Muscle of back (tissue), 11 donors: ENCODE data around the gene SCO1. TPM values are rescaled to one million over a fixed set of nuclear protein-coding genes. Genes with fewer than 3 reads are reported as not detected.
A peak's percentile ranks its signal among the peaks of the same experiment; 100 is the strongest.
"Not testable (repeated sequence)": the region's sequence is repeated elsewhere in the genome, so short reads cannot be mapped to it uniquely, and the experiment has no call there.

Experiments
- DNase-seq, 3 donors: peaks; one replicate each; pipeline versions ENCODE4 v3.0.0 to v3.0.0-alpha.2; 2013
- polyA plus RNA-seq, 10 donors: library from polyadenylated mRNA; unstranded; fragments of 120-200 nt; gene quantifications; one replicate each; pipeline ENCODE4 v1.2.1, GENCODE V29; 2013; ENCODE audit not compliant: insufficient read length in 10 of 10

SCO1 gene
- polyA plus RNA-seq, 10 donors = 22.9 to 28.0 (median 26.2) TPM

DNA sequence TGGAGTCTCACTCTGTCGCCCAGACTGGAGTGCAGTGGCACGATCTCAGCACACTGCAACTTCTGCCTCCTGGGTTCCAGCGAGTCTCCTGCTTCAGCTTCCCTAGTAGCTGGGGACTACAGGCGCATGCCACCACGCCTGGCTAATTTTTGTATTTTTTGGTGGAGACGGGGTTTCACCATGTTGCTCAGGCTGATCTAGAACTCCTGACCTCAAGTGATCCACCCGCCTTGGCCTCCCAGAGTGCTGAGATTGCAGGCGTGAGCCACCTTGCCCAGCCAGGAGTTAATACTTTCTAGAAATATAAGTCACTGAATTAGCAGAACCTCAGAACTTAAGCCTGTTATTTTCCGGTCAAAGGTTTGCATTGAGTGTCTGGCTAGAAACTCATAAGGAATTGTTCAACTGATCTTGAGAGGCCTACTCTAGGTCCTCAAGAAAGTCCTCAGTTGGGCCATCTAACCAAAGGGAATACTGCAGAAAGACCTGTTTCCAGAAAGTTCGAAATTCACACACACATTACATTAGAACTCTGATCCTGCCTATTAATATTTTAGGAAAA lies 31.1 kb upstream of the SCO1 start:
- DNase-seq = no peak

DNA sequence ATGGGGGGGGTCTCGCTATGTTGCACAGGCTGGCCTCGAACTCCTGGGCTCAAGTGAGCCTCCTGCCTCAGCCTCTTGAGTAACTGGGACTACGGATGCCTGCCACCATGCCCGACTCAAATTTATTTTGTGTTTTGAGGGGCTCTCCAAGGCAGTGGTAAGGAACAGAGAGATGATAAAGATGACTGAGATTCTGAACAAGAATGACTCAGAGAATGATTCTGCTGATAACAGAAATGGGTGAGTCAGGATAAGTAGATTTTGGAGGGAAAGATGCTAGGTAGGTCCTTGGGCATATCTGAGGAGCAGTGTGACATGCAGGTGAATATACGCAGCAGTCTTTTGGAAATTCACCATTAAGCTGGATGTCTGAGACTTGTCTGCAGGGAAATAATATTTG lies 29.9 kb upstream of the SCO1 start:
- no peak for DNase-seq

DNA sequence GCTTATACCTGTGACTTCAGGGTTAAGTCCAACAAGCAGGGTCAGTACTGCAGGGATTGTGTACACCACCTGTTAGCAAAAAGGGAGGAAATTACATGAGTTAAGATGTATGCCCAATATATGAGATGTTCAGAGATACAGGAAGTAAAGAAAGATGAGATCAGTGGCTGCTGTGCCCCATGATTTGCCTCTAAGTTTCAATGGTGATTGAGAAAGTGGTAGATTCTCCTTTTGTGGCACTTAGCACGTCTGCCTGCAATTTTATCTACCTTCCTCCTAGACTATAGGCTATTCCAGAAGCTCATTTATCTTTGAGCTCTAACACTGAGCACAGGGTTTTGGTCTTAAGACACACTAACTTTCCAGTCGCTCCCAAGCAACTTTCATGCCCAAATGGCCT lies 28.9 kb upstream of the SCO1 start:
- DNase-seq = no peak

DNA sequence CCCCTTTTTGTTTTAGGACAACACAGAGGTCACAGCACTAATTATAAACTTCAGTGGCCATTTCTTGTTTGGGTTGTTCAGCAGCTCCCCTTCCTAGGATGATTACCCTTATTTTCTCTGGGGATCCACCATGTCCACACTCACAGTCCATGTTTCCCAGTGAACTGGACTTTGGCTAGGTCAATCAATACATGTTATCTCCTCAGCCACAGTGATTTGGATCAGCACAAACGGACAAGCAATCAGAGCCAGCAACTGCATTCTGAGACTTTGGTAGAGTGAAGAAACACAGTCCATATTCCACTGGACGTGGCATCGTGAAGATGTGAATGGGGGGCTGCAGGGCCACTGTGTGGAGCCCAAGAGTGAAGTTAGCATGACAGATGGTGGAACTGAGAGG lies 27.9 kb upstream of the SCO1 start:
- DNase-seq = no peak

DNA sequence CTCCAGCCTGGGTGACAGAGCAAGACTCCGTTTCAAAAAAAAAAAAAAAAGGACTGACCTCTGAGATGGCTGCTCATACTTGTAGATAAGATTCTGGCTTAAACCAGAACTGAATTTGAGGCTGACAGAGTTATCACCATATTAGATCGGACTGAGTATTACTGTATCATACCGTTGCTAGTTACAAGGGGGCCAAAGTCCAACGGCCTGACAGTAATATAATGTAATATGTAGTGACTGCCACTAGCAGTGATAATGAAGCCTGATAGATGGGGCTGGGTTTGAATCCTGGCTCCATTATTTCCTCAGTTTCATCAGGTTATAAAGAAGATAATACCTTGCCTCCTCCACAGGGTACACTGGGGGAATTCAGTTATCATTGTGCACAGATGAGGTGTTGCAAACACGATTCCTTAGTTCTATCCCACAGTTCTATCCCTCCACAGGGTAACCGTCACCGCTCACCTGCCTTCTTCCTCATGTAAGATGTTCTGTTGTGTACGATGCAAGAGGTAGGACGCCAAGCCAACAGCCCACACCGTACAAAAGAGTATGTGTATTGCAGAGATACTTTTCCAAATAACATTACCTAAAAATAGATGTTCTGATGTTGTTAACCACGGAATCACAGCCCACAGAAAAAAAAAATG lies 27.3 kb upstream of the SCO1 start:
- DNase-seq = no peak

DNA sequence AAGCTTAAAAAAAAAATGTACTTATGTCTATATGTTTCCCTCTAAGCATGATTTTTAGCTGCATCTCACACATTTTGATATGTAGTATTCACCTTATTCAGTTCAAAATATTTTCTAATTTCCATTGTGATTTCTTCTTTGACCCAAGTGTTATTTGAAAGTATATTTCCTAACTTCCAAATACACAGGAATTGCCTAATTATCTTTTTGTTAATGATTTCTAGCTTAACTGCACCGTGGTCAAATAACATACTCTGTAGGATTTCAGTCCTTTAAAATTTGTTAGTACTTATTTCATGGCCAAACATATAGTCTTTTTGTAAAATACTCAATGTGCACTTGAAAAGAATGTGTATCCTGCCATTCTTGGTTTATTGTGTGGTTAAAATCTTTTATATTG lies 21.2 kb upstream of the SCO1 start:
- DNase-seq = no peak

DNA sequence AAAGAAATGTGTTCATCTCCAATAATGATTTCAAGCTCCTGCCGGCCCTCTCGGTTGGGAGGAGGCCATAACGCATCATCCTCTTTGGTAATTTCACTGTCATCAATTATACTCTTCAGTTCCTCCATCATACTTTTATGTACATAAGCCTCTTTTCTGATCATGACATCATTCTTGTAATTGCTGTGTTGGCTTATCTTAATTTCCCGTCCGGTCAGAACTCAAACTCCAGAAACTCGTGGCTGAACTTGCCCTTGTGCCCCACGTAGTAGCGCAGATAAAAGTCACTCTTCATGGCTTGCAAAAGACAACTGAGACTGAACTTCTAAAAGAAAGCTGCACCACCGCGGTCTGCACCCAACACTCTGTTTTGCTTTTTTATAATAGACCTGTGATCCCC lies 18.9 kb upstream of the SCO1 start:
- DNase-seq = no peak

DNA sequence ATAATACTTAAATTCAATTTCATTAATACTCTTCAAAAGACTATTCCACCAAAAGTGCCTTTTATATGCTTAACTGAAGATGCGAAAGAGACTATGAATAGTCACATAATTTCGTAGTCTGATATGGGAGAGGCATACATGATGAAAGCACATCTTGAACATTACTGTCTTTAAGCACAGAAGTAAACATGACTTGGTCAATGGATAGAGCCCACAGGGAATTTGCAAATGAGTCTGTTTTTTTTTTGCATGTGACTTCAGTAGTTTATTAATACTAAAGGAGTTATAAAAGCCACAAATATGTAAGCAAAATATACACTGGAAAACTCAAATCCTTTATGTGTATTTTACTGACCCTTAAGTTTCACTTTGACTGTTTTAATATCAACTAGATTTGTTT lies 16.0 kb upstream of the SCO1 start:
- DNase-seq = no peak

DNA sequence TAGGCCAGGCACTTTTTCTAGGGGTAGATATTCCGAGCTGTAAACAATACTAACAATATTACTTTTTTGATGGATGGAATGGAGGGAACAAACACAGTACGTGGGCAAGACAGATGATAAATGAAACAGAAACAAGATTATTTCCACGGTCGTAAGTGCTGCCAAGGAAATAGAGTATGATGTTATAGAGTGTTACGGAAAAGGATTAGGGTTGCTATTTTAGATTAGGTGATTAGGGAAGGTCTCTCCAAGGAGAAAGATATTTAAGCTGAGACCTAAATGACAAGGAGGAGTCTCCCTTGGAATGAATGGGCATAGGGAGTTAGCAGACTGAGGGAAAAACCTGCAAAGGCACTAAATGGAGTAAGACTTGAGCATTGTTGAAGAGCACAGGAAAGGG lies 8.4 kb upstream of the SCO1 start:
- no peak for DNase-seq

DNA sequence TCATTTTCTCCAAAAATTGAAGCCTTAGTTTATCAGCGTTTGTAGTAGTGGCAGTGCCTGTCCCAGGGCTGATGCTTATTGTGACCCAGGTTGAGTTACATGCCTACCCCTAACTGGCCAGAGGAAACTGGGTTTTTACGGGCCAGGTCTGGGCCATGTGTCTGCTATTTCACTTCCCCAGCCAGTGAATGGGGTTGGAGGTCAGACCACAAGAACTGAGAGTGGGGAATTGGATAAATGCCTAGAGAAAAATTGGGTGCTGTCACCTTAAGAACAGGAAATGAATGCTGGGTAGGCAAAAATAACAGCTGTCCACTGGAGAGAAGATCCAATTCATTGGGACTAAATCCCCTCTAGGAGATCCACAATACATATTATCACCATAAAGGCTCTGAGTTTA lies 5.2 kb upstream of the SCO1 start:
- peak in 1 of 3 donors; percentile 6 for DNase-seq

DNA sequence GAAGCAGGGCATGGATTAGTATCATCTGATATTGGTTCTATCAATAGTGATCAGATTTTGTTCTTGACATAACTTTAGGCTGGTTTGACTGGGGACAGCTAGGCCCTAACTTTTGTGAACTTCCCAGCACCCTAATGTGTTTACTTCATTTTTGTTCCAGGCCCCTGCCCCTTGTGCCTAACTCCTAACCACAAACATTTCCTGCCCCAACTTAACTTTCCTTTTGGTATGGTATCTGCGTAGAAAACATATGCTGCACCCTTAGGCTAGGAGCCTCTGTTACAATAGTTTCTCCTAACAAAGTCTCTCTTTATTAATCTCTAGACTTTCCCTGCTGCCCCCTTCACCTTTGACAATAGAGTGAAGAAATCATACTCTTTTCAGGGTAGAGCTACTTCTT lies 2.5 kb upstream of the SCO1 start:
- no peak for DNase-seq

DNA sequence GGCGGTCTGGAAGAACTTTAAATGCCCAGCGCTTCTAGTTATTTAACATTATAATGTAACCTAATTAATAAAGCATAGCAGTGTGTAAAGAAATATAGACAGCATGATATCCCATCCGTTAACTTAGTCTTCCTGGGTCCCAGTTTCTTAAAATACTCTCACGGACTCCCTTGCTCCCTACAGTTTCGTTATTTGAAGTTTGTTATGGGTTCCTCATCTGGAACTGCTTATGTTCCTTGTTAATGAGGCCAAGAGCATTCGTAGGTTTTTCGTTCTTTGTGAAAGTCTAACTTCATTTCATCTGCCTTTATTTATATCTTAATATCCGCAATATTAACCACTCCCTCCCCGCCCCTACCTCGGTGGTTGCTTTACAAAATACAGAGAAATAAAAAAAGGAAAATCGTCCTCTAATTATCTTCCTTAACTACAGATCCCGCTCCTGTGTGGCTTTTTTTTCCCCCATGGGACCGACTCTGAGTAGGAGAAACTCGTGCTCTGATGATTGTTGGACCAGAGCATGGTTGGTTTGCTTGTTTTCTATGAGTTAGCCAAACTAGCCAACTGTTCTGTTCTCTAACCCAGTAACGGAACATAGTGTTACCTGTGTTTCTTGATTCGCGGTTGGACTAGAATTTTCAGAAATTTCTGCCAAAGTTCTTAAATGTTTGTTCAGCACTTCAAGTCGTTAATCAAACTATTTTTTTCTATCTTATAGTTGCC lies 924 bp upstream of the SCO1 start:
- DNase-seq = peak in 2 of 3 donors; percentile 9 to 40

DNA sequence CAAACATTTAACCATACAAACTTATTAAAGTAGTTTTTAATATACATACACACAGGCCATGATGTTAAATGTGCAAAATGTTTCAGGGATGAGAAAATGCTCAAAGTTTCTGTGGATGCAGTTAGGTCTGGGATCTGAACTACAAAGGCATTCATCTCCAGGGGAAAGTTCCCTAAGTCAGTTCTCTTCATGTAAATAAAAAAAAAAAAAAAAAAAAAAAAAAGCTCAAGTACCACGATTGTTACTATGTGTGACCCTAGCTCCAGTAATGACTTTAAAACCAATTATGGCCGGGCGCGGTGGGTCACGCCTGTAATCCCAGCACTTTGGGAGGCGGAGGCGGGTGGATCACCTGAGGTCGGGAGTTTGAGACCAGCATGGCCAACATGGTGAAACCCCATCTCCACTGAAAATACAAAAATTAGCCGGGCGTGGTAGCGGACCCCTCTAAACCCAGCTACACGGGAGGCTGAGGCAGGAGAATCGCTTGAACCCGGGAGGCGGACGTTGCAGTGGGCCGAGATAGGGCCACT lies 1.4 kb downstream of the SCO1 start:
- DNase-seq = not testable (repeated sequence)

DNA sequence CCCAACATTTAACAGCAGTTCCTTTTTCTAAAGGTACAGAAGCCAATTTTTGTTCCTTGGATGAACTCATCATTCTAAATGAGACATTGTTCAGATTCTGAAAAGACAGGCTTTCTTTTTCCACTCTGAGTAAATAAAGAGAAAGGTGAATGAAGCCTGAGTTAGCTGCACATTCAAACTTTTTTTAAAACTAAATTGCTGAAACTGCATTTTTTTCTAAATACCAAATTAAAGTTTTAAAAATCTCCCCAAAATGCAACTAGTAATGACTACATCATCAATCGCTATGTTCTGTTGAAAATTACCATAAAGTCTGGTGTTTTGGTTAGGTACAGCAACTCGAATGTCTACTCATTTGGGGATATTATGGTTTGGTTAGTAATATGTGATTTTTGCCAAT lies 9.8 kb downstream of the SCO1 start:
- DNase-seq = no peak

DNA sequence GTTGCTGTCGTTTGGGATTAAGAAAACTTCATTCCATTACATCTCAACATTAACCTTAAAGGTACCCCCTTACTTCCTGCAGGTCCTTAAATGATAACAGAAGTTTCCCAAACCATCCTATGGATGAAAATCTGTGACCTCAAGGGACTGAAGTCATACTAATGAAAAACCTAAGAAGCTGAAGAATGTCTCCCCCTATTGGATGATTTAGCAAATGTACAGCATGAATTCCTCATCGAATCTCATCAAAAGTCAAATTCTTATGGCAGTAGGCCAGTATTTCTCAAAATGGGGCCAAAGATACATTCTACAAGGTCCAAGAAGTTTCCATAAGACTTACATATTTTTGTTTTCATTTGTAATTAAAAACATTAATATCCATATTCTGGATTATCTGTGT lies 13.5 kb downstream of the SCO1 start:
- peak in 1 of 3 donors; percentile 18 for DNase-seq

DNA sequence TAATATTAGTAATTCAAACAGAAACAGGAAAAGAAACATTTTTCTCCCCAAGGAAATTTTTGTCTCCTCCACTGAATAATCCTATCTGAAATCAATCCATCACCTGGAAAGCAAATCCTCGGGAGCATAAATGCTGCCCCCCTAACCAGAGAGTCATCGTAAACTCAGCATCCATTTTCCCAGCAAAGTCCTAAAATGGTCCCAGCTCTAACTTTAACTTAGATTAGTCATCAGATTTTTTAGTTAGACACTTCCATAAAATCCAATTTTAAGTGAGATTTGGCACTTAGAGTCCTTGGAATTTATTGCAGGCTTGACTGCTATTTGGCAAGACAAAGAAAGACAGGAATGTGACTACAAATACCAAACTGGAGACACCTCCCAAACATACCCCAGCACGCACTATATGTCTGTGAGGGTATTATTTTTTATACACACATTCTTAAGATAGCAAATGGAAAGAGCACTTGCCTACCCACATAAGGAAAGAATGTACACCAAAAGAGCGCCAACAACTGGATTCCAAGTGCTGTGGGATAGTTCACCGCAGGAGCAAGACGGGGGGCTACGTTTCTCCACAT lies 15.4 kb downstream of the SCO1 start:
- DNase-seq = peak in 2 of 3 donors; percentile 25 to 76

DNA sequence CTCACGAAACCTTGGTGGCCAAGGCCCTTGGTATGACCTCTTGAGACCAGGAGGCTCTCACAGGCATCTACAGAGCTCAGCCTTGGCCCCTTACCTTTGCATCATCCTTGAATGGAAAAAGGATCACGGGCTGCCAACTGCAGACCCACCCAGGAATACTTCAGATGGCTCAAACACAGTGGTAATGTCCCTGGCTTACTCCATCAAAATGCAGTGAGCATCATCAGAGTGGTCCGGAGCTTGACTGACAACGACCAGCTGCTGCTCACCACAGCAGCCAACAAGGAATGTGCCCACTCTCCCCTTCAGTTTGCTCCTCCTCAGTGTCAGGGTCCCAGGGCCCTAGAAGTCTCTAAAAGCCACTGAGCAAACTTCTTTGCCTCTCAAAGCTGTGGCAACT lies 22.6 kb downstream of the SCO1 start:
- no peak for DNase-seq

DNA sequence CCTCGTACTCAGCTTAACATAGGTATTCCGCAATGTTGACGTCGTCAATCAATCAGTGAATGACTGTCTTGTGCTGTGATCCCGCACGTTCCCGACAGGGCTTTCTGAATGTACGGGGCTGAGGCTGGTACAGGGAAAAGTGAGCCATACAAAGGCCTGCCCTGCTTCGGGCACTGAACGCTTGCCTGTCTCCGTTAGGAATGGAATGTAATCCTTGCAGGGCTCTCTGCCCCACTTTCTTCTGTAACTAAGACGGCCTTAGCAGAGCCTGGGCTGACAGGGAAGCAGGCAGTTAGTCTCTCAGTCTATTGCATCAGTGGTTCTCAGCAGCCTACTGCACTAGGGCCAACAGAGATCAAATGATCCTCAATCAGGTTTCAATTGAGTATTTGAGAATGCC lies 24.0 kb downstream of the SCO1 start:
- DNase-seq = no peak

DNA sequence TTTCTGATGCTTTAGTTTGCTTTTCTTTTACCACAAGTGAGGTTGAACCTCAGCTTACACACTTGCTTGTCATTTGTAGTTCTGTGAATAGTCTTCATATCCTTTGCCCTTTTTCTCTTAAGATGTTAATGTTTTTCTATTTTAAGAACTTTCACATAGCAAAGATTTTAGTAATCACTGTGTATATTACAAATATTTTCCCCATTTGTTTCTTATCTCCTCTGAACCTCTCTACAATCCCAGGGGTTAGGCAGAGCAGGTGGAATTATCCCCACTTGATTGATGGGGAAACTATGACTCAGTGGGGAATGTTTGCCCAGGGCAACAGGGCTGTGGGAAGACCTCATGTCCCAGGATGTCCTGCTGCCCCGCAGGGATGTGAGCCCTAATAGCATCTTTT lies 28.6 kb downstream of the SCO1 start:
- DNase-seq = no peak

DNA sequence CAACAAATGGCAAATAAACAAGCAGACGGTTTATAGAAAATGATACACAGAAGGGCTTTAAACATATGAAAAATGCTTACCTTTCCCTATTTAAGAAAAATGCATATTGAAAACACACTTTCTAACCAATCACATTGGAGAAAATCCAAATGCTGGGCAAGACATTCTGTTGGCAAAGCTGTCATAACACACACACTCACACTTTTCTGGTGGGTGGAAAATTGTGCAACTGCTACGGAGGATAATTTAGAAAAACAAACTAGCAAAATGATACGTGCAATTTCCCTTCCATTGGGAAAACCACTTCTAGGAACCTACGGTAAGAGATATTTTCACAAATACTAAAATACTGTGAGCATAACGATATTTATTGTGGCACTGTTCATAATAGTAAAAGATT lies 30.4 kb downstream of the SCO1 start:
- no peak for DNase-seq

DNA sequence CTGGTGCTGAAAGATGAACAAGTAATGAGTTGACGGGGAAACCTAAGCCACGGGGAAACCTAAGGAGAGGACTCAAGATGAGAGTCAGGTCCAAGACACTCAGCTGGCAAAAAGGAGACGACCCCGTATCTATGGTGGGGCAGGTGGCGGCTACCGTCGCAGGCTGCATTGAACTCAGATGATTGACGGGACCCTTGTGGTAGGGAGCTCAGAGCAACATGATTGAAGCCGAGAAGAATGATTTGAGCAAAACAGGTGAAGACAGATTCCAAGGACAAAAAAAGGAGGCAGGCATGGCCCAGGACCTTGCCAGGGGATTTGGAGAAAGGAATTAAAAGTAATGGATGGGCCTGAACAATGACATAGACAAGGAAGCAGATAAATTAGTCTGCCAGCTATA lies 32.8 kb downstream of the SCO1 start:
- no peak for DNase-seq

DNA sequence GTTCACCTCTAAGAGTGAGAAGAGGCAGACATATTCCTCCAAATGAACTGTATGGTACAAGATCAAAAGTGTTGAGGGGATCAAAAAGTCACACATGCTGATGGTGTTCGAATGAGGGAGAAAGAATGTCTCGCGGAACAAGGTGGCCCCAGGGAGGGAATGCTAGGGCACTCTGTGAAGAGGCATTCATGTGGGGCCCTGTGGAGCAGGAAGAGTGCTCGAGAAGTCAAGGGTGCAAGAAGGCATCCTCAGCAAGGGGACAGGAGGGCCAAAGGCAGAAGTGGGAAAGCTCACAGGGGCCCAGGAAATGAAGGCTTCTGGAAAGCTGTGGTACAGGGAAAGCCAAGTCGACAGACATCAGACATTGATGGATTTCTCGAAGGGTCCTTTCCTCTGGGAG lies 34.1 kb downstream of the SCO1 start:
- DNase-seq = no peak

DNA sequence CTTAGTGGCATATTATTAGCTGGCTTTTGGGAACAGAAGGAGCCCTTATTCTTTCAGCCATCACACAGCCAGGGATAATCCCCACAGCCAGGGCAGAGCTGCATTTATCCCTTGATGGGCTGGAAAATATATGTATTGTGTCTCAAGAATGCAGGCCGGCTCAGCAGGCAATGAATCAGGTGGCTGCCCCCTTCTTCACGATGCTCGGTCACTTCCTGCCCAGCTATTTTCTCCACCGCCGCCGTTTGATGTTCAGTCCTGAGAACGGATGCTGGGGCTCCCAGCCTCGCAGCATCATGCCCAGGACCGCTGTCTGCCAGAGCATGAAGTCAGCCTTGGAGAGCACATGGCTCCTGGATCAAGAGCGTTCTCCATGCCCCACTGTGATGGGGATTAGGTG lies 35.9 kb downstream of the SCO1 start:
- peak in 2 of 3 donors; percentile 40 to 44 for DNase-seq
